Activated T-helper 17 cell treated with anti-CD3 and anti-CD28 coated beads, Interleukin-2, amount 50 U/mL, for 72 hours (primary cell): Measurements from ENCODE around the gene TFB1M. TPM values are rescaled to one million over a fixed set of nuclear protein-coding genes. Genes with fewer than 3 reads are reported as not detected.
A peak's percentile ranks its signal among the peaks of the same experiment; 100 is the strongest.
"Not testable (repeated sequence)": the region's sequence is repeated elsewhere in the genome, so short reads cannot be mapped to it uniquely, and the experiment has no call there.

Experiments used
- ATAC-seq: fragments of 150-1000 bp; cut with Tn5 transposase; replicated peaks from 2 replicates; pipeline ENCODE4 v1.10.0; 2021; ENCODE audit warnings: mild to moderate bottlenecking, moderate library complexity
- H3K27ac Mint-ChIP-seq: one replicate; pipeline ENCODE4 v1.8.0; 2022; ENCODE audit warnings: mixed read lengths
- H3K27me3 Mint-ChIP-seq: one replicate; pipeline ENCODE4 v1.8.0; 2022; ENCODE audit warnings: mixed read lengths
- H3K36me3 Mint-ChIP-seq: one replicate; pipeline ENCODE4 v1.8.0; 2022; ENCODE audit warnings: low read depth, mild to moderate bottlenecking, mixed read lengths
- H3K4me1 Mint-ChIP-seq: one replicate; pipeline ENCODE4 v1.8.0; 2022; ENCODE audit warnings: mixed read lengths
- H3K4me3 Mint-ChIP-seq: one replicate; pipeline ENCODE4 v1.8.0; 2022; ENCODE audit warnings: mild to moderate bottlenecking, mixed read lengths
- H3K9me3 Mint-ChIP-seq: one replicate; pipeline ENCODE4 v1.8.0; 2022; ENCODE audit warnings: mixed read lengths
- total RNA-seq, 2 donors: library from RNA; stranded (reverse); gene quantifications; one replicate each; pipeline ENCODE4 v1.2.3, GENCODE V29; 2022

The TFB1M gene
- total RNA-seq, 2 donors from 2014 or later = 38.6 to 48.9 TPM

GRCh38 chr6:155271145-155271544, 43.1 kb downstream of the TFB1M start:
- peaks cover 59% of the 10 kb centered on the region for H3K36me3 Mint-ChIP-seq
- H3K27ac Mint-ChIP-seq = no peak overlapping the region
- H3K27me3 Mint-ChIP-seq = no peaks in the 10 kb centered on the region
- no peaks in the 10 kb centered on the region for H3K9me3 Mint-ChIP-seq
- no peak for ATAC-seq
- peaks cover 20% of the 10 kb centered on the region for H3K4me1 Mint-ChIP-seq
- H3K4me3 Mint-ChIP-seq = no peak overlapping the region

GRCh38 chr6:155270561-155271091, 43.7 kb downstream of the TFB1M start:
- H3K9me3 Mint-ChIP-seq = no peaks in the 10 kb centered on the region
- H3K27ac Mint-ChIP-seq = no peak overlapping the region
- no peaks in the 10 kb centered on the region for H3K27me3 Mint-ChIP-seq

GRCh38 chr6:155269765-155270164, 44.5 kb downstream of the TFB1M start:
- Mint-ChIP-seq H3K27me3 (no peaks in the 10 kb centered on the region), H3K27ac (no peak overlapping the region), H3K36me3 (peaks cover 60% of the 10 kb centered on the region), H3K4me1 (peaks cover 24% of the 10 kb centered on the region), H3K9me3 (no peaks in the 10 kb centered on the region), H3K4me3 (no peak overlapping the region)
- ATAC-seq = no peak

More at GRCh38 chr6:155270561-155271091, 43.7 kb downstream of the TFB1M start:
- Mint-ChIP-seq H3K36me3 (peaks cover 59% of the 10 kb centered on the region), H3K4me3 (no peak overlapping the region), H3K4me1 (peaks cover 24% of the 10 kb centered on the region)
- no peak for ATAC-seq

GRCh38 chr6:155268088-155268867, 46.0 kb downstream of the TFB1M start:
- peaks cover 15% of the 10 kb centered on the region for H3K4me1 Mint-ChIP-seq
- H3K27ac Mint-ChIP-seq = peak overlapping the region; percentile 25
- not testable (repeated sequence) for H3K9me3 Mint-ChIP-seq, H3K27me3 Mint-ChIP-seq, H3K4me3 Mint-ChIP-seq, ATAC-seq
- H3K36me3 Mint-ChIP-seq = peaks cover 65% of the 10 kb centered on the region

- Mint-ChIP-seq H3K27ac (no peak overlapping the region), H3K9me3 (no peaks in the 10 kb centered on the region), H3K36me3 (peaks cover 62% of the 10 kb centered on the region), H3K27me3 (no peaks in the 10 kb centered on the region), H3K4me1 (peaks cover 17% of the 10 kb centered on the region), H3K4me3 (no peak overlapping the region)
- no peak for ATAC-seq
Observed at GRCh38 chr6:155267411-155267810, 46.9 kb downstream of the TFB1M start.

- H3K27ac Mint-ChIP-seq = no peak overlapping the region
- H3K9me3 Mint-ChIP-seq = no peaks in the 10 kb centered on the region
- H3K4me1 Mint-ChIP-seq = peaks cover 24% of the 10 kb centered on the region
- H3K36me3 Mint-ChIP-seq = peaks cover 68% of the 10 kb centered on the region
- no peak overlapping the region for H3K4me3 Mint-ChIP-seq
- ATAC-seq = no peak
- no peaks in the 10 kb centered on the region for H3K27me3 Mint-ChIP-seq
Observed at GRCh38 chr6:155265843-155266535, 48.3 kb downstream of the TFB1M start.

GRCh38 chr6:155264693-155265320, 49.5 kb downstream of the TFB1M start:
- H3K27me3 Mint-ChIP-seq = no peaks in the 10 kb centered on the region
- no peak overlapping the region for H3K4me3 Mint-ChIP-seq
- H3K4me1 Mint-ChIP-seq = peaks cover 24% of the 10 kb centered on the region
- H3K9me3 Mint-ChIP-seq = no peaks in the 10 kb centered on the region
- ATAC-seq = no peak
- peak overlapping the region; percentile 18 for H3K27ac Mint-ChIP-seq
- peaks cover 75% of the 10 kb centered on the region for H3K36me3 Mint-ChIP-seq

- no peak for ATAC-seq
- Mint-ChIP-seq H3K27me3 (no peaks in the 10 kb centered on the region), H3K4me3 (no peak within 1 kb of the TSS), H3K36me3 (peaks cover 82% of the 10 kb centered on the region), H3K27ac (peak within 1 kb of the TSS; percentile 18), H3K4me1 (peaks cover 22% of the 10 kb centered on the region), H3K9me3 (no peaks in the 10 kb centered on the region)
Observed at GRCh38 chr6:155263373-155264063, 50.8 kb downstream of the TFB1M start, which contains the start of gene CLDN20. Gene CLDN20 (plus strand): TSS chr6:155264013. CDS start chr6:155275720, 11,707 bp downstream.

GRCh38 chr6:155262655-155263054, 51.6 kb downstream of the TFB1M start:
- H3K9me3 Mint-ChIP-seq = no peaks in the 10 kb centered on the region
- no peaks in the 10 kb centered on the region for H3K27me3 Mint-ChIP-seq
- ATAC-seq = no peak
- H3K36me3 Mint-ChIP-seq = peaks cover 83% of the 10 kb centered on the region
- H3K4me1 Mint-ChIP-seq = peaks cover 16% of the 10 kb centered on the region
- peak overlapping the region; percentile 28 for H3K27ac Mint-ChIP-seq
- H3K4me3 Mint-ChIP-seq = no peak overlapping the region

- Mint-ChIP-seq H3K27ac (peak overlapping the region; percentile 43), H3K4me3 (no peak overlapping the region), H3K9me3 (no peaks in the 10 kb centered on the region), H3K36me3 (peaks cover 87% of the 10 kb centered on the region), H3K4me1 (peaks cover 16% of the 10 kb centered on the region), H3K27me3 (no peaks in the 10 kb centered on the region)
- no peak for ATAC-seq
Observed at GRCh38 chr6:155261111-155261900, 53.0 kb downstream of the TFB1M start.

- Mint-ChIP-seq H3K36me3 (peaks cover 87% of the 10 kb centered on the region), H3K27me3 (no peaks in the 10 kb centered on the region), H3K9me3 (no peaks in the 10 kb centered on the region), H3K4me1 (peaks cover 12% of the 10 kb centered on the region), H3K27ac (peak overlapping the region; percentile 43), H3K4me3 (no peak overlapping the region)
- ATAC-seq = peak; percentile 9
Observed at GRCh38 chr6:155260686-155261085, 53.6 kb downstream of the TFB1M start.

GRCh38 chr6:155259897-155260296, 54.4 kb downstream of the TFB1M start:
- Mint-ChIP-seq H3K4me3 (no peak overlapping the region), H3K27ac (no peak overlapping the region), H3K4me1 (peaks cover 12% of the 10 kb centered on the region), H3K9me3 (no peaks in the 10 kb centered on the region), H3K27me3 (no peaks in the 10 kb centered on the region), H3K36me3 (peaks cover 88% of the 10 kb centered on the region)
- ATAC-seq = no peak

GRCh38 chr6:155259204-155259603, 55.1 kb downstream of the TFB1M start:
- Mint-ChIP-seq H3K36me3 (peaks cover 88% of the 10 kb centered on the region), H3K27ac (no peak overlapping the region), H3K27me3 (no peaks in the 10 kb centered on the region), H3K9me3 (no peaks in the 10 kb centered on the region), H3K4me3 (no peak overlapping the region), H3K4me1 (peaks cover 12% of the 10 kb centered on the region)
- no peak for ATAC-seq
